K562 (cell line): ENCODE results near the gene RRAD. TPM values are rescaled to one million over a fixed set of nuclear protein-coding genes. Genes with fewer than 3 reads are reported as not detected.

Source experiments
- ATAC-seq: fragments of 200-7000 bp; cut with Tn5 transposase; 3 replicates; pipeline ENCODE4 v1.9.1; 2020; ENCODE audit warnings: moderate library complexity
- BruUV-seq: library from RNA; stranded (reverse); fragments of 400-500 nt; replicated peaks from 2 replicates; lab custom pipeline; 2021; lab: Mats Ljungman, UMichigan
- CTCF ChIA-PET: fragments of 300-600 bp; formaldehyde crosslinking; extraction: SDS; loops from one replicate; lab custom pipeline; 2021; ENCODE audit warnings: low intra/inter-chr PET ratio; lab: Yijun Ruan, JAX
- POLR2A ChIA-PET: fragments of 300-600, 350-650 bp; sonication (Branson Sonifier 250); formaldehyde crosslinking; extraction: SDS; loops from one replicate; lab custom pipeline; 2021; ENCODE audit warnings: antibody characterized with exemption, inconsistent platforms; lab: Yijun Ruan, JAX
- DNase-seq, 4 experiments: peaks; one replicate each; pipeline versions ENCODE4 v3.0.0 to v3.0.0-alpha.2; 2011 to 2018; ENCODE audit warnings: low spot score in 3 of 4, mixed read lengths in 3 of 4; ENCODE audit errors: extremely low read depth in 1 of 4
- FAIRE-seq: peaks from 2 replicates; lab custom pipeline; 2011; peaks lifted over from hg19 to GRCh38; lab: Jason Lieb, UNC
- H2AFZ ChIP-seq: 2 replicates; pipeline ENCODE4 v1.6.0; 2011; ENCODE audit warnings: low read depth, low read length, control low read depth, inconsistent platforms
- H3K27ac ChIP-seq: fragments of 200-600 bp; 3 replicates; pipeline ENCODE4 v1.8.0; 2011; ENCODE audit warnings: low read depth, mild to moderate bottlenecking, control low read depth, inconsistent platforms, low read length, moderate library complexity, mixed read lengths; ENCODE audit errors: extremely low read depth
- H3K27me3 ChIP-seq, 2 experiments: fragments of 300-600 bp in 1 of 2; 2 replicates in 1 of 2; 3 replicates in 1 of 2; pipeline versions ENCODE4 v1.6.0 to v1.8.0; 2011; ENCODE audit warnings: inconsistent platforms in 2 of 2, low read length in 2 of 2, mild to moderate bottlenecking in 1 of 2, mixed read lengths in 1 of 2, moderate library complexity in 1 of 2; ENCODE audit not compliant: control insufficient read depth in 2 of 2, insufficient read depth in 2 of 2
- H3K36me3 ChIP-seq: fragments of 300-600 bp; 3 replicates; pipeline ENCODE4 v1.8.0; 2011; ENCODE audit warnings: mild to moderate bottlenecking, low read length, inconsistent platforms; ENCODE audit not compliant: control insufficient read depth, insufficient read depth
- H3K4me1 ChIP-seq, 2 experiments: fragments of 200-600 bp in 1 of 2; replicated peaks in 1 of 2; 2 replicates in 1 of 2; 3 replicates in 1 of 2; pipeline versions ENCODE4 v1.5.1 to v1.8.0; 2011; ENCODE audit warnings: inconsistent platforms in 2 of 2, low read length in 2 of 2, mild to moderate bottlenecking in 1 of 2, mixed read lengths in 1 of 2, moderate library complexity in 1 of 2; ENCODE audit not compliant: control insufficient read depth in 2 of 2, insufficient read depth in 2 of 2
- H3K4me2 ChIP-seq: 2 replicates; pipeline ENCODE4 v1.6.1; 2011; ENCODE audit warnings: low read length, control low read depth, inconsistent platforms, mixed read lengths; ENCODE audit not compliant: insufficient read depth
- H3K4me3 ChIP-seq: fragments of 200-600 bp; sonication (generic), shearing (Covaris generic); 2 replicates; pipeline ENCODE4 v1.5.1; 2016; ENCODE audit warnings: control low read depth, inconsistent platforms
- H3K79me2 ChIP-seq: fragments of 200-600 bp; 3 replicates; pipeline ENCODE4 v1.8.0; 2011; ENCODE audit warnings: low read length, inconsistent platforms; ENCODE audit not compliant: control insufficient read depth, insufficient read depth
- H3K9ac ChIP-seq, 2 experiments: 2 replicates each; pipeline versions ENCODE4 v1.6.0 to v1.6.1; 2011; ENCODE audit warnings: low read depth in 2 of 2, low read length in 2 of 2, control low read depth in 1 of 2, inconsistent platforms in 1 of 2, mild to moderate bottlenecking in 1 of 2, mixed read lengths in 1 of 2; ENCODE audit not compliant: insufficient read depth in 1 of 2
- H3K9me1 ChIP-seq: one replicate; pipeline ENCODE4 v1.6.0; 2011; ENCODE audit warnings: inconsistent platforms, mild to moderate bottlenecking, low read length, moderate library complexity; ENCODE audit not compliant: control insufficient read depth, insufficient read depth
- H3K9me3 ChIP-seq: replicated peaks from 2 replicates; pipeline ENCODE4 v1.5.1; 2011; ENCODE audit warnings: low read depth, low read length, inconsistent platforms; ENCODE audit not compliant: control insufficient read depth, insufficient read depth
- H4K20me1 ChIP-seq: replicated peaks from 2 replicates; pipeline ENCODE4 v1.6.1; 2011; ENCODE audit warnings: low read length, inconsistent platforms, mixed read lengths; ENCODE audit not compliant: control insufficient read depth, insufficient read depth
- BCL6 ChIP-seq: fragments of 250-450 bp; sonication (Bioruptor Pico); IDR thresholded peaks from 2 replicates; pipeline ENCODE4 v1.4.0; 2020
- HDAC3 ChIP-seq: fragments of 450-650 bp; IDR thresholded peaks from 2 replicates; pipeline ENCODE4 v1.6.1; 2018; ENCODE audit warnings: borderline replicate concordance, mild to moderate bottlenecking, moderate library complexity; ENCODE audit not compliant: partially characterized antibody
- HNRNPH1 ChIP-seq: fragments of 200-400 bp; formaldehyde crosslinking; optimal IDR thresholded peaks from 2 replicates; pipeline ENCODE3; 2017; ENCODE audit warnings: low read depth, mild to moderate bottlenecking, low read length, moderate library complexity
- LARP7 ChIP-seq: fragments of 450-650 bp; IDR thresholded peaks from 2 replicates; pipeline ENCODE4 v1.6.1; 2016
- LEF1 ChIP-seq: fragments of 450-650 bp; IDR thresholded peaks from 2 replicates; pipeline ENCODE4 v1.6.1; 2016; ENCODE audit warnings: mild to moderate bottlenecking
- MLLT1 ChIP-seq, 2 experiments: fragments of 450-650 bp; IDR thresholded peaks; 2 replicates each; pipeline ENCODE4 v1.6.1; 2016
- TARDBP ChIP-seq: fragments of 450-650 bp; IDR thresholded peaks from 2 replicates; pipeline ENCODE4 v1.6.1; 2016
- ZFX ChIP-seq: sonication (generic); formaldehyde crosslinking; IDR thresholded peaks from 2 replicates; pipeline ENCODE4 v1.8.0; 2022; ENCODE audit warnings: mild to moderate bottlenecking, missing genetic modification reagents, moderate library complexity
- WGBS: fragments of 100-300 bp; shearing (Covaris generic); methylation state at CpG from one replicate; pipeline ENCODE4 v1.1.6; 2016; ENCODE audit warnings: low coverage, mixed read lengths; ENCODE audit not compliant: insufficient coverage; ENCODE audit errors: missing lambda C conversion rate; 5-methylcytosine and 5-hydroxymethylcytosine counted together
- in situ Hi-C: fragments of 300-500 bp; cut with MboI; formaldehyde crosslinking; loops from 4 replicates; pipeline ENCODE4 v1.15.0; 2018; ENCODE audit warnings: inconsistent platforms, mixed read lengths
- intact Hi-C: fragments of 100-400 bp; cut with micrococcal nuclease; formaldehyde crosslinking; loops from 2 replicates; pipeline ENCODE4 v1.14.2; 2022
- polyA plus RNA-seq, 8 experiments: library from polyadenylated mRNA; depleted of rRNA in 4 of 8; stranded (reverse) in 5 of 8; unstranded in 3 of 8; fragments of >200 nt; fragmentation: Nextera tagmentation in 2 of 8; fragmentation: Illumina TruSeq in 1 of 8; extraction: Ambion mirVana in 2 of 8; extraction: Trizol in 1 of 8; gene quantifications; 2 replicates each; pipeline versions ENCODE4 v1.2.1 to v1.2.3, GENCODE V29; 2011 to 2014; ENCODE audit warnings: inconsistent platforms in 1 of 8, missing spikeins in 1 of 8
- total RNA-seq, 7 experiments: library from RNA; depleted of rRNA in 6 of 7; stranded (reverse); fragments of >200 nt in 6 of 7; fragmentation: Illumina TruSeq in 2 of 7; extraction: Trizol in 2 of 7; gene quantifications; 2 replicates each; pipeline versions ENCODE4 v1.2.1 to v1.2.3, GENCODE V29; 2011 to 2021; ENCODE audit warnings: low replicate concordance in 1 of 7
- TF ChIP-seq, protein P1 (sequence below): fragments of 250-450 bp; sonication (Bioruptor Pico); IDR thresholded peaks from 2 replicates; pipeline ENCODE4 v1.8.0; 2022; ENCODE audit warnings: inconsistent platforms

Gene RRAD
- total and polyA plus RNA-seq, 9 of the 15 experiments (the other 6 are each of a cell fraction or from before 2014, with no cell fraction given) = 0.09 to 0.20 (median 0.13) TPM; not detected in 5

- TF ChIP-seq, protein P1, sequence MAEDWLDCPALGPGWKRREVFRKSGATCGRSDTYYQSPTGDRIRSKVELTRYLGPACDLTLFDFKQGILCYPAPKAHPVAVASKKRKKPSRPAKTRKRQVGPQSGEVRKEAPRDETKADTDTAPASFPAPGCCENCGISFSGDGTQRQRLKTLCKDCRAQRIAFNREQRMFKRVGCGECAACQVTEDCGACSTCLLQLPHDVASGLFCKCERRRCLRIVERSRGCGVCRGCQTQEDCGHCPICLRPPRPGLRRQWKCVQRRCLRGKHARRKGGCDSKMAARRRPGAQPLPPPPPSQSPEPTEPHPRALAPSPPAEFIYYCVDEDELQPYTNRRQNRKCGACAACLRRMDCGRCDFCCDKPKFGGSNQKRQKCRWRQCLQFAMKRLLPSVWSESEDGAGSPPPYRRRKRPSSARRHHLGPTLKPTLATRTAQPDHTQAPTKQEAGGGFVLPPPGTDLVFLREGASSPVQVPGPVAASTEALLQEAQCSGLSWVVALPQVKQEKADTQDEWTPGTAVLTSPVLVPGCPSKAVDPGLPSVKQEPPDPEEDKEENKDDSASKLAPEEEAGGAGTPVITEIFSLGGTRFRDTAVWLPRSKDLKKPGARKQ (CRISPR knock-in tag) = no peak
- TF ChIP-seq, all 486 proteins: peak for 4
These were observed 22.4 kb downstream of the RRAD start (continued) for GRCh38 chr16:66902648-66903543.

- BruUV-seq = no TSS peak
- no peak for TF ChIP-seq HDAC3
- TF ChIP-seq BCL6 (CRISPR knock-in tag) = no peak
- no peak for TF ChIP-seq LARP7
- TF ChIP-seq LEF1 = no peak
- 0 out of 2 replicates have a peak, but pooled peaks have one; percentile 27 for TF ChIP-seq ZFX (CRISPR knock-in tag)
- TF ChIP-seq HNRNPH1 = no peak
- TF ChIP-seq MLLT1 (IDR thresholded peaks at IDR 0.05) = no peak
- TF ChIP-seq TARDBP = no peak
- TF ChIP-seq, all 486 proteins: peak for 1
- ChIA-PET POLR2A (interaction anchor here (1.1 to 1.8 kb wide), 3 partner anchors 10 to 35 kb away, joined by 3 to 5 read pairs (median 3); partner anchors contain the start of gene CDH16), CTCF (no interaction called here)
- no peaks in the 10 kb centered on the region for H3K36me3 ChIP-seq
- no peaks in the 10 kb centered on the region for H3K27me3 ChIP-seq
- no peaks in the 10 kb centered on the region for H3K9me3 ChIP-seq
- no peak overlapping the region for H3K4me2 ChIP-seq
- H3K9me1 ChIP-seq = no peaks in the 10 kb centered on the region
- no peak overlapping the region for H3K4me3 ChIP-seq
- FAIRE-seq (no peak), DNase-seq (no peak), ATAC-seq (no peak)
- H2AFZ ChIP-seq = no peak overlapping the region
- H3K79me2 ChIP-seq = no peaks in the 10 kb centered on the region
- in situ Hi-C loops (no loop called here), intact Hi-C loops (no loop called here)
- no peaks in the 10 kb centered on the region for H4K20me1 ChIP-seq
- peak overlapping the region in 1 of 2 experiments; percentile 95; a peak in 2 of 4 replicates for H3K9ac ChIP-seq
- no peak overlapping the region; the same call in 2 of the 3 replicates for H3K27ac ChIP-seq
- peaks cover 42 to 67% of the 10 kb centered on the region in 2 experiments for H3K4me1 ChIP-seq
- 89% methylated on average over 10 of the region's 10 CpGs for WGBS
These were observed 23.7 kb downstream of the RRAD start for GRCh38 chr16:66901626-66902025.
